Measurements from ENCODE around the gene HOXD9.

DNA sequence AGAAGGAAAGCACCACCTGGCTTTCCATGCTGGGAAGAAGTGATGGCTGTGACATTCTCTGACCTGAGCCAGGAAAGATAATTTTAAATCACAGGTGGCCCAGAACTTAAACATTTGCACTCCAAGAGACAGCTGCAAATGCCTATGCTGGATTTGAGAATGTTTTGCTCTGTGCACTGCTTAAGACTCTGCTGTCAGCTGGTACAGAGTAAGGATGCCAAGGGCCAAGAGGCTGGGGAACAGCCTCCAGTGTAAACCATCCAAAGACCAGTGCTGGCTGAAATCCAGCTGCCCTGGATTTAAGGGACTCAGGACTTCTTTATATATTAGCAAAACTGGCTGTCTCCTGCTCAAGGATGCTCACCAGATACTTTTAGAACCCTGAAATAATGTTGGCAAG is 10.9 kb downstream of the HOXD9 start:
- TF ChIP-seq, protein P1, sequence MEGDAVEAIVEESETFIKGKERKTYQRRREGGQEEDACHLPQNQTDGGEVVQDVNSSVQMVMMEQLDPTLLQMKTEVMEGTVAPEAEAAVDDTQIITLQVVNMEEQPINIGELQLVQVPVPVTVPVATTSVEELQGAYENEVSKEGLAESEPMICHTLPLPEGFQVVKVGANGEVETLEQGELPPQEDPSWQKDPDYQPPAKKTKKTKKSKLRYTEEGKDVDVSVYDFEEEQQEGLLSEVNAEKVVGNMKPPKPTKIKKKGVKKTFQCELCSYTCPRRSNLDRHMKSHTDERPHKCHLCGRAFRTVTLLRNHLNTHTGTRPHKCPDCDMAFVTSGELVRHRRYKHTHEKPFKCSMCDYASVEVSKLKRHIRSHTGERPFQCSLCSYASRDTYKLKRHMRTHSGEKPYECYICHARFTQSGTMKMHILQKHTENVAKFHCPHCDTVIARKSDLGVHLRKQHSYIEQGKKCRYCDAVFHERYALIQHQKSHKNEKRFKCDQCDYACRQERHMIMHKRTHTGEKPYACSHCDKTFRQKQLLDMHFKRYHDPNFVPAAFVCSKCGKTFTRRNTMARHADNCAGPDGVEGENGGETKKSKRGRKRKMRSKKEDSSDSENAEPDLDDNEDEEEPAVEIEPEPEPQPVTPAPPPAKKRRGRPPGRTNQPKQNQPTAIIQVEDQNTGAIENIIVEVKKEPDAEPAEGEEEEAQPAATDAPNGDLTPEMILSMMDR (conservative IDR thresholded peaks at IDR 0.05; ENCODE audit: low read length): no peak
- no peak for TF ChIP-seq EZH2phosphoT487 (IDR thresholded peaks at IDR 0.05; ENCODE audit: borderline replicate concordance, low read depth, low read length)
